ENCODE data around the gene GINS3.

GRCh38 chr16:58346831-58347371 is 45.4 kb upstream of the GINS3 start:
- TF ChIP-seq REST (IDR thresholded peaks at IDR 0.05; ENCODE audit: insufficient replicate concordance, low read depth) (no peak), CTCF (IDR thresholded peaks at IDR 0.05; ENCODE audit: insufficient read depth, low read length) (no peak)

Measured in HL-60 (cell line).